GM20000 (cell line): ENCODE results near the gene ARHGAP40.

Source experiments
- DNase-seq: peaks from one replicate; pipeline ENCODE4 v3.0.0; 2012; ENCODE audit warnings: low spot score
- TF ChIP-seq, protein P1 (sequence below): IDR thresholded peaks from 2 replicates; pipeline ENCODE4 v1.5.1; 2012; ENCODE audit warnings: mild to moderate bottlenecking, control low read depth; ENCODE audit errors: extremely low read depth, missing control alignments

The ARHGAP40 gene

GRCh38 chr20:38658879-38659596, 57.4 kb downstream of the ARHGAP40 start:
- TF ChIP-seq, protein P1, sequence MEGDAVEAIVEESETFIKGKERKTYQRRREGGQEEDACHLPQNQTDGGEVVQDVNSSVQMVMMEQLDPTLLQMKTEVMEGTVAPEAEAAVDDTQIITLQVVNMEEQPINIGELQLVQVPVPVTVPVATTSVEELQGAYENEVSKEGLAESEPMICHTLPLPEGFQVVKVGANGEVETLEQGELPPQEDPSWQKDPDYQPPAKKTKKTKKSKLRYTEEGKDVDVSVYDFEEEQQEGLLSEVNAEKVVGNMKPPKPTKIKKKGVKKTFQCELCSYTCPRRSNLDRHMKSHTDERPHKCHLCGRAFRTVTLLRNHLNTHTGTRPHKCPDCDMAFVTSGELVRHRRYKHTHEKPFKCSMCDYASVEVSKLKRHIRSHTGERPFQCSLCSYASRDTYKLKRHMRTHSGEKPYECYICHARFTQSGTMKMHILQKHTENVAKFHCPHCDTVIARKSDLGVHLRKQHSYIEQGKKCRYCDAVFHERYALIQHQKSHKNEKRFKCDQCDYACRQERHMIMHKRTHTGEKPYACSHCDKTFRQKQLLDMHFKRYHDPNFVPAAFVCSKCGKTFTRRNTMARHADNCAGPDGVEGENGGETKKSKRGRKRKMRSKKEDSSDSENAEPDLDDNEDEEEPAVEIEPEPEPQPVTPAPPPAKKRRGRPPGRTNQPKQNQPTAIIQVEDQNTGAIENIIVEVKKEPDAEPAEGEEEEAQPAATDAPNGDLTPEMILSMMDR: peak; percentile 66
- DNase-seq: peak; percentile 61

DNA sequence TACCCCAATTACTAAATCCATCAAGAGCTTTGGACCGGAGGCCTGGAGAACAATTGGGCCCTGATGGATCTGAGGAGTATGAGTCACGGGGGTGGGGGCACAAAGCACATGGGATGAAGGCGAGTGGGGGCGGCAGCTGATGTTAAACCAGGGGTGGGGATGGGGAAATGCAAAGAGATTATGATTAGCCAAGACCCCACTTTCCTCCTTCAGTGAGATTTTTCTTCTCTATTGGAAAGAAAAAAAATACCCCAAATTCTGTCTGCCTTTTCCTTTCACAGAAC, 57.9 kb downstream of the ARHGAP40 start:
- TF ChIP-seq, protein P1: no peak
- DNase-seq: no peak

- DNase-seq: no peak
- TF ChIP-seq, protein P1: no peak
Observed at GRCh38 chr20:38660429-38660828, 58.8 kb downstream of the ARHGAP40 start.

DNA sequence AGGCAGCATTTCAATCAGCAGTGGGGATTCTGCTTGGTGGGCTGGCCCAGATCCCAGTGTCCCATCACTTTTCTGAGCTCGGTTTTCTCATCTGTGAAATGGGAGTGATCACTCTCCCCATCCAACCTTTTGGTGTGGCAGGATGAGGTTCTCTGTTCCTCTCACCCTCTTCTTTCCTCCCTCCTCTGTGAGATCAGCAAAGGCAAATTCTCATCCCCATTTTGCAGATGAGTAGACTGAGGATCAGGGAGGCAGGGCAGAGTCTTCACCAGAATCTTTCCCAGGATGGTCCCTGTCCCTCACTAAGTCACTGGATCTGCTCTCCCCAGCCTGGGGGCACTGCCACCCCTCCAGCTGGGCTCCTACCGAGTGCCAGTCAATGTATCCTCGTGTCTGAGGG, 62.1 kb downstream of the ARHGAP40 start:
- DNase-seq: no peak
- TF ChIP-seq, protein P1: no peak

GRCh38 chr20:38664284-38664683, 62.7 kb downstream of the ARHGAP40 start:
- DNase-seq: no peak
- TF ChIP-seq, protein P1: no peak

GRCh38 chr20:38665094-38665493, 63.5 kb downstream of the ARHGAP40 start:
- DNase-seq: no peak

GRCh38 chr20:38665506-38666285, 64.1 kb downstream of the ARHGAP40 start:
- TF ChIP-seq, protein P1: no peak
- DNase-seq: no peak

More at GRCh38 chr20:38665094-38665493, 63.5 kb downstream of the ARHGAP40 start:
- TF ChIP-seq, protein P1: no peak
